Fibroblast of the aortic adventitia (primary cell): Measurements from ENCODE around the gene BFSP2. TPM values are rescaled to one million over a fixed set of nuclear protein-coding genes. Genes with fewer than 3 reads are reported as not detected.

Source experiments
- DNase-seq: peaks from one replicate; pipeline ENCODE4 v3.0.0-alpha.2; 2010; ENCODE audit warnings: low read depth
- H3K4me3 ChIP-seq: 2 replicates; pipeline ENCODE4 v1.5.1; 2011; ENCODE audit warnings: low read depth, mild to moderate bottlenecking, control low read depth, low read length, moderate library complexity
- CTCF ChIP-seq: IDR thresholded peaks from 2 replicates; pipeline ENCODE4 v1.5.1; 2011; ENCODE audit warnings: mild to moderate bottlenecking, low read length, control low read depth, inconsistent platforms; ENCODE audit not compliant: insufficient read depth
- total RNA-seq: library from RNA; depleted of rRNA; stranded (reverse); fragments of >200 nt; gene quantifications from 2 replicates; pipeline ENCODE4 v1.2.3, GENCODE V29; 2012; ENCODE audit warnings: low replicate concordance

BFSP2 gene
- total RNA-seq, 1 donor, result not detected

- DNase-seq, result peak; percentile 41
- no peak overlapping the region for H3K4me3 ChIP-seq
- no peak for TF ChIP-seq CTCF
Measured at GRCh38 chr3:133459400-133459799, 59.5 kb downstream of the BFSP2 start.

GRCh38 chr3:133460809-133461208 lies 61.0 kb downstream of the BFSP2 start:
- no peak for DNase-seq
- TF ChIP-seq CTCF, result no peak

GRCh38 chr3:133461291-133461690 lies 61.4 kb downstream of the BFSP2 start:
- no peak overlapping the region for H3K4me3 ChIP-seq
- no peak for DNase-seq
- TF ChIP-seq CTCF, result no peak

More at GRCh38 chr3:133460809-133461208, 61.0 kb downstream of the BFSP2 start:
- H3K4me3 ChIP-seq, result no peak overlapping the region

DNA sequence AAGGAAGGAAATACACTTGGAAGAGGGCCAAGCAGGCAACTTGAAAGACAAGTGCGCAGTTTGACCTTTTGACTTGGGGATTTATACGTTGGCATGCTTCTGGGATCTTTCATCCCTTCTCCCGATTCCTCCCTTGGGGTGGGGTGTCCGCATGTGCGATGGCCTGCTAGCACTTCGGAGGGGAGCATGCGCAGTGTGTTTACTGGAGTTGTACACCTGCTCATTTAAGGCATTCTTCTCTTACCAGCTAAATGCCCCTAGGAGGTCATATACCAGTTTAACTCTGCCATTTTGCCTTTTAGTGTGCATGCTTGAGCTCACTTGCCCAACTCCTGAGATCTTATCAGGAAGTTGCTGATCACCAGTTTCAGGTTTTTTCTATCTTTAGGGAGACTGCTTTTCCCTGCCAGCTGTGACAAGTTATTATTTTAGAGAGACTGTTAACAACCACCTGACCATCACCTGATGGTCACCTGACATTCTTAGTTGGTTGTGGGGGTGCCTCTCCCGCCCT lies 63.5 kb downstream of the BFSP2 start:
- no peak for TF ChIP-seq CTCF
- H3K4me3 ChIP-seq, result no peak overlapping the region
- DNase-seq, result no peak

GRCh38 chr3:133464573-133464972 lies 64.7 kb downstream of the BFSP2 start:
- peak; percentile 64 for DNase-seq
- peak; percentile 57 for TF ChIP-seq CTCF
- H3K4me3 ChIP-seq, result no peak overlapping the region

GRCh38 chr3:133466531-133467386 lies 66.9 kb downstream of the BFSP2 start:
- DNase-seq, result no peak
- TF ChIP-seq CTCF, result no peak

DNA sequence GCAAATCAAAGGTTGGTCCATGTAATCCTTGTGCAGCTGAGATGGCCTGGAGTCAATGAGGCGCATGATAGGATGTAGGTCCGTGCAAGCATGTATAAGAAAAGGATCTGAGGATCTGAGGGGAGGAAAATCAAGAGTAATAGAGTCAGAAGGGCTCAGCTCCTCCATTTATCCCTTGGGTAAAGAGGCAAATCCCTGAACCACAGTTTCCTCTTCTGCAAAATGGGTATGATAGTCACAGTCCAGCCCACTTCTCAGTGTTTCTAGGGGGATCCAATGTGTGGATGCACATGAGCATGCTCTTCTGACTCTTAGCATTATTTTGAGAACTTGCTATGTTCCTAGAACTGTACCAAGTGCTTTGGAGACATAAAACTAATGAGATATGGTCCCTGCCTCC lies 67.9 kb downstream of the BFSP2 start:
- H3K4me3 ChIP-seq, result no peak overlapping the region
- TF ChIP-seq CTCF, result no peak

More at GRCh38 chr3:133466531-133467386, 66.9 kb downstream of the BFSP2 start:
- H3K4me3 ChIP-seq, result no peak overlapping the region

More for the DNA sequence above, 67.9 kb downstream of the BFSP2 start:
- DNase-seq, result no peak
